Esophagus (tissue), 2 donors: ENCODE measurements around the gene PAF1. TPM values are rescaled to one million over a fixed set of nuclear protein-coding genes. Genes with fewer than 3 reads are reported as not detected.
"Not testable (repeated sequence)": the region's sequence is repeated elsewhere in the genome, so short reads cannot be mapped to it uniquely, and the experiment has no call there.

Experiments
- H3K27ac ChIP-seq, 2 donors: one replicate each; pipeline ENCODE4 v1.5.1; 2013; ENCODE audit warnings: low read depth in 2 of 2, mild to moderate bottlenecking in 2 of 2, inconsistent platforms in 1 of 2, low read length in 1 of 2, moderate library complexity in 1 of 2
- H3K27me3 ChIP-seq, 2 donors: one replicate each; pipeline ENCODE4 v1.6.1; 2013; ENCODE audit warnings: low read length in 2 of 2, control low read depth in 1 of 2, mild to moderate bottlenecking in 1 of 2; ENCODE audit not compliant: insufficient read depth in 2 of 2, control insufficient read depth in 1 of 2
- H3K36me3 ChIP-seq, 2 donors: one replicate each; pipeline ENCODE4 v1.6.1; 2013; ENCODE audit warnings: low read length in 1 of 2; ENCODE audit not compliant: control insufficient read depth in 2 of 2, insufficient read depth in 2 of 2
- H3K4me1 ChIP-seq, 2 donors: one replicate each; pipeline ENCODE4 v1.6.1; 2013; ENCODE audit warnings: low read length in 1 of 2; ENCODE audit not compliant: control insufficient read depth in 2 of 2, insufficient read depth in 2 of 2
- H3K4me3 ChIP-seq, 2 donors: one replicate each; pipeline ENCODE4 v1.5.1; 2013; ENCODE audit warnings: low read length in 2 of 2, mild to moderate bottlenecking in 2 of 2, low read depth in 1 of 2, moderate library complexity in 1 of 2
- H3K9me3 ChIP-seq, 2 donors: one replicate each; pipeline ENCODE4 v1.6.1; 2013; ENCODE audit warnings: mild to moderate bottlenecking in 2 of 2, low read depth in 1 of 2, low read length in 1 of 2, moderate library complexity in 1 of 2; ENCODE audit not compliant: control insufficient read depth in 2 of 2, insufficient read depth in 1 of 2
- WGBS, 2 donors: extraction: QIAGEN DNeasy Blood & Tissue Kit; methylation state at CpG; one replicate each; pipeline ENCODE4 v1.1.7; 2013; 5-methylcytosine and 5-hydroxymethylcytosine counted together
- polyA plus RNA-seq, 2 donors: library from polyadenylated mRNA; stranded (reverse); fragments of 200-250 nt; gene quantifications; one replicate each; pipeline ENCODE4 v1.2.3, GENCODE V29; 2013
- donor health status: healthy with polysubstance abuse.
- donor health status: Bipolar disorder and iron deficiency.

The PAF1 gene
- polyA plus RNA-seq, 2 donors = 41.8 to 43.0 TPM

- H3K27ac ChIP-seq = peak within 1 kb of the TSS; percentile 87 to 94
- peaks cover 0 to 7% of the 10 kb centered on the region in 2 donors for H3K4me1 ChIP-seq
- H3K36me3 ChIP-seq = no peaks in the 10 kb centered on the region
- WGBS, 2 donors = 0% methylated on average over 32 to 105 of the region's 105 CpGs
- peak within 1 kb of the TSS; percentile 77 to 87 for H3K4me3 ChIP-seq
- H3K9me3 ChIP-seq = no peaks in the 10 kb centered on the region
- no peaks in the 10 kb centered on the region for H3K27me3 ChIP-seq
Observed at GRCh38 chr19:39341719-39342604, 48.9 kb downstream of the PAF1 start, which contains the start of gene SAMD4B. TSS of gene SAMD4B (plus strand) at chr19:39342421. CDS start at chr19:39356894, 14,473 bp downstream.

- H3K36me3 ChIP-seq = no peaks in the 10 kb centered on the region
Observed at GRCh38 chr19:39341129-39341718, 49.7 kb downstream of the PAF1 start.

GRCh38 chr19:39340156-39340555 lies 50.8 kb downstream of the PAF1 start:
- H3K36me3 ChIP-seq, H3K27ac ChIP-seq, H3K27me3 ChIP-seq, H3K4me1 ChIP-seq, H3K9me3 ChIP-seq, H3K4me3 ChIP-seq: not testable (repeated sequence)
- WGBS, 2 donors = 81 to 87% methylated on average over 7 of the region's 7 CpGs

More at GRCh38 chr19:39341129-39341718, 49.7 kb downstream of the PAF1 start:
- WGBS, 2 donors = 2% methylated on average over 17 of the region's 17 CpGs
- Histone ChIP-seq H3K27me3 (no peaks in the 10 kb centered on the region), H3K4me3 (peak overlapping the region; percentile 59 to 75), H3K9me3 (no peaks in the 10 kb centered on the region), H3K27ac (peak overlapping the region; percentile 79 to 93), H3K4me1 (peaks cover 0 to 7% of the 10 kb centered on the region in 2 donors)

- H3K4me1 ChIP-seq = peaks cover 0 to 7% of the 10 kb centered on the region in 2 donors
- H3K9me3 ChIP-seq = no peaks in the 10 kb centered on the region
- H3K36me3 ChIP-seq = no peaks in the 10 kb centered on the region
- no peak overlapping the region for H3K4me3 ChIP-seq
- H3K27me3 ChIP-seq = no peaks in the 10 kb centered on the region
- no peak overlapping the region for H3K27ac ChIP-seq
- WGBS, 2 donors = 95 to 100% methylated on average over 1 of the region's 1 CpG
Observed at GRCh38 chr19:39339674-39340073, 51.2 kb downstream of the PAF1 start.

- H3K4me3 ChIP-seq = no peak overlapping the region
- H3K9me3 ChIP-seq = no peaks in the 10 kb centered on the region
- WGBS, 2 donors = 68 to 69% methylated on average over 3 of the region's 3 CpGs
- H3K4me1 ChIP-seq = peaks cover 0 to 4% of the 10 kb centered on the region in 2 donors
- H3K36me3 ChIP-seq = no peaks in the 10 kb centered on the region
- no peaks in the 10 kb centered on the region for H3K27me3 ChIP-seq
- no peak overlapping the region for H3K27ac ChIP-seq
Observed at GRCh38 chr19:39336483-39336882, 54.4 kb downstream of the PAF1 start.

Other genes with a start within 250 kb of the PAF1 start
- gene NCCRP1, start 194.1 kb downstream of the PAF1 start, polyA plus RNA-seq = 100 to 1,000 TPM; 296 to 510 TPM
- gene SYCN, start 186.8 kb downstream of the PAF1 start, polyA plus RNA-seq = under 1 TPM in 1 of 2 donors, not detected in 1; 0.22 TPM
- not detected for gene IFNL3, start 146.1 kb downstream of the PAF1 start, polyA plus RNA-seq
- gene IFNL4, start 142.2 kb downstream of the PAF1 start, polyA plus RNA-seq = not detected
- gene IFNL2, start 122.7 kb downstream of the PAF1 start, polyA plus RNA-seq = not detected
- gene IFNL1, start 94.7 kb downstream of the PAF1 start, polyA plus RNA-seq = not detected
- gene LRFN1, start 70.2 kb downstream of the PAF1 start, polyA plus RNA-seq = under 1 TPM; 0.53 to 0.65 TPM
- 10 to 100 TPM; 11.5 to 13.3 TPM for gene GMFG, start 55.1 kb downstream of the PAF1 start, polyA plus RNA-seq
- 100 to 1,000 TPM in 1 of 2 donors, 10 to 100 TPM in 1; 78.7 to 140 TPM for gene SAMD4B, start 48.7 kb downstream of the PAF1 start, polyA plus RNA-seq
- 10 to 100 TPM; 15.6 to 22.7 TPM for gene MED29, start 272 bp upstream of the PAF1 start, polyA plus RNA-seq
- 100 to 1,000 TPM; 249 to 382 TPM for gene ZFP36, start 15.7 kb upstream of the PAF1 start, polyA plus RNA-seq
- 1 to 10 TPM; 3.8 to 9.2 TPM for gene PLEKHG2, start 21.6 kb upstream of the PAF1 start, polyA plus RNA-seq
- gene RPS16, start 44.8 kb upstream of the PAF1 start, polyA plus RNA-seq = 1,000 to 10,000 TPM; 1,628 to 3,096 TPM
- 10 to 100 TPM; 51.5 to 90.2 TPM for gene SUPT5H, start 54.5 kb upstream of the PAF1 start, polyA plus RNA-seq
- gene TIMM50, start 89.7 kb upstream of the PAF1 start, polyA plus RNA-seq = 10 to 100 TPM; 42.3 to 42.4 TPM
- gene DLL3, start 107.8 kb upstream of the PAF1 start, polyA plus RNA-seq = under 1 TPM in 1 of 2 donors, not detected in 1; 0.04 TPM
- gene SELENOV, start 124.0 kb upstream of the PAF1 start, polyA plus RNA-seq = not detected
- under 1 TPM; 0.57 to 0.80 TPM for gene EID2B, start 141.7 kb upstream of the PAF1 start, polyA plus RNA-seq
- gene EID2, start 149.1 kb upstream of the PAF1 start, polyA plus RNA-seq = 10 to 100 TPM; 11.6 to 16.7 TPM
- gene LGALS13, start 211.4 kb upstream of the PAF1 start, polyA plus RNA-seq = not detected